ENCODE measurements around the gene HOXC9. TPM values are rescaled to one million over a fixed set of nuclear protein-coding genes. Genes with fewer than 3 reads are reported as not detected.

The HOXC9 gene
- total and polyA plus RNA-seq, 2 of the 8 experiments (the other 6 are each of a cell fraction or from before 2014, with no cell fraction given), result not detected

GRCh38 chr12:54032086-54032619 is 32.2 kb downstream of the HOXC9 start:
- H3K14ac ChIP-seq (ENCODE audit: insufficient read length), result no peak overlapping the region
- no peak overlapping the region for H2AFZ ChIP-seq (ENCODE audit: low read length)
- no peak overlapping the region for H4K8ac ChIP-seq (ENCODE audit: extremely low read depth, insufficient read depth, low read length)
- H3K9me3 ChIP-seq (ENCODE audit: insufficient read depth in 2 of 2, low read depth in 1 of 2, low read length in 1 of 2), result no peaks in the 10 kb centered on the region; a peak in 1 of 4 replicates
- no peak overlapping the region for H4K91ac ChIP-seq (replicated peaks; ENCODE audit: insufficient read length, low read length)
- H3K56ac ChIP-seq (replicated peaks; ENCODE audit: insufficient read length, low read depth, low read length), result no peak overlapping the region
- H3K23ac ChIP-seq (ENCODE audit: insufficient read length), result no peak overlapping the region
- H3K27ac ChIP-seq (ENCODE audit: low read depth, low read length), result no peak overlapping the region
- ChIA-PET CTCF (ENCODE audit: partially characterized antibody) (interaction anchor here (0.6 to 20.0 kb wide), 56 partner anchors 9 to 1786 kb away, joined by 3 to 339 read pairs (median 4); partner anchors contain the start of genes HOXC10, HOXC4, HOXC8 and HOXC9), POLR2A (ENCODE audit: partially characterized antibody) (no interaction called here)
- no peaks in the 10 kb centered on the region for H3K79me1 ChIP-seq (ENCODE audit: low read depth, low read length)
- H2BK5ac ChIP-seq (ENCODE audit: low read depth, low read length), result no peak overlapping the region
- H4K20me1 ChIP-seq (replicated peaks in 1 of 2; ENCODE audit: control insufficient read depth in 1 of 2, insufficient read depth in 2 of 2, low read length in 2 of 2), result peaks cover 12 to 14% of the 10 kb centered on the region in 2 experiments
- H2BK120ac ChIP-seq (replicated peaks; ENCODE audit: low read depth, low read length), result no peak overlapping the region
- no peak overlapping the region for H3K4ac ChIP-seq (replicated peaks; ENCODE audit: insufficient read length, low read depth, low read length)
- peaks cover 97 to 100% (median 98%) of the 10 kb centered on the region in 4 experiments for H3K27me3 ChIP-seq (replicated peaks in 1 of 4; ENCODE audit: control insufficient read depth in 3 of 4, extremely low read depth in 1 of 4, insufficient read depth in 3 of 4, low read length in 3 of 4)
- peaks cover 0 to 9% (median 2%) of the 10 kb centered on the region in 4 experiments; a peak in 5 of 7 replicates for H3K4me1 ChIP-seq (replicated peaks in 1 of 4; ENCODE audit: control insufficient read depth in 3 of 4, insufficient read depth in 4 of 4, low read length in 3 of 4)
- no peak overlapping the region for H3K18ac ChIP-seq (ENCODE audit: extremely low read depth, low read length)
- no peak overlapping the region for H3K4me3 ChIP-seq (ENCODE audit: extremely low read depth in 1 of 4, insufficient read depth in 2 of 4, low read depth in 3 of 4, low read length in 4 of 4)
- H3K36me3 ChIP-seq (ENCODE audit: control insufficient read depth in 2 of 4, insufficient read depth in 4 of 4, low read length in 3 of 4), result peaks cover 0 to 8% (median 0%) of the 10 kb centered on the region in 4 experiments; a peak in 1 of 8 replicates
- no peak overlapping the region for H4K5ac ChIP-seq (ENCODE audit: insufficient read length, low read depth, low read length)
- peak overlapping the region; percentile 82; the same call in 1 of the 2 replicates for H2AK5ac ChIP-seq (ENCODE audit: low read depth, low read length)
- no peak overlapping the region for H3K9ac ChIP-seq (replicated peaks in 1 of 4; ENCODE audit: extremely low read depth in 1 of 4, low read depth in 3 of 4, low read length in 3 of 4)
- no peak overlapping the region for H3K4me2 ChIP-seq (ENCODE audit: insufficient read depth in 1 of 2, low read depth in 2 of 2, low read length in 2 of 2)
- no peak overlapping the region for H2BK20ac ChIP-seq (ENCODE audit: low read length)
- DNase-seq (ENCODE audit: low read depth in 1 of 2, low spot score in 2 of 2), result no peak
- no peak for FAIRE-seq
- H3K79me2 ChIP-seq (ENCODE audit: control insufficient read depth in 1 of 2, insufficient read depth in 2 of 2, low read length in 2 of 2), result no peaks in the 10 kb centered on the region
- H3K23me2 ChIP-seq (ENCODE audit: low read depth, low read length), result no peaks in the 10 kb centered on the region
- 34% methylated on average over 6 of the region's 6 CpGs; no CpG with 5 or more reads in 1 of the 2 experiments for WGBS, 2 experiments (ENCODE audit: extremely low coverage in 1 of 2, insufficient coverage in 1 of 2, insufficient read length in 1 of 2, insufficient replicate concordance in 2 of 2, low coverage in 1 of 2, low lambda C conversion rate in 2 of 2, missing lambda C conversion rate in 1 of 2)
- no peak overlapping the region; the same call in 1 of the 2 replicates for H2BK12ac ChIP-seq (ENCODE audit: low read depth, low read length)
- TF ChIP-seq RFX5 (IDR thresholded peaks at IDR 0.05; ENCODE audit: borderline replicate concordance, low read depth, low read length), result no peak
- TF ChIP-seq, protein P1, sequence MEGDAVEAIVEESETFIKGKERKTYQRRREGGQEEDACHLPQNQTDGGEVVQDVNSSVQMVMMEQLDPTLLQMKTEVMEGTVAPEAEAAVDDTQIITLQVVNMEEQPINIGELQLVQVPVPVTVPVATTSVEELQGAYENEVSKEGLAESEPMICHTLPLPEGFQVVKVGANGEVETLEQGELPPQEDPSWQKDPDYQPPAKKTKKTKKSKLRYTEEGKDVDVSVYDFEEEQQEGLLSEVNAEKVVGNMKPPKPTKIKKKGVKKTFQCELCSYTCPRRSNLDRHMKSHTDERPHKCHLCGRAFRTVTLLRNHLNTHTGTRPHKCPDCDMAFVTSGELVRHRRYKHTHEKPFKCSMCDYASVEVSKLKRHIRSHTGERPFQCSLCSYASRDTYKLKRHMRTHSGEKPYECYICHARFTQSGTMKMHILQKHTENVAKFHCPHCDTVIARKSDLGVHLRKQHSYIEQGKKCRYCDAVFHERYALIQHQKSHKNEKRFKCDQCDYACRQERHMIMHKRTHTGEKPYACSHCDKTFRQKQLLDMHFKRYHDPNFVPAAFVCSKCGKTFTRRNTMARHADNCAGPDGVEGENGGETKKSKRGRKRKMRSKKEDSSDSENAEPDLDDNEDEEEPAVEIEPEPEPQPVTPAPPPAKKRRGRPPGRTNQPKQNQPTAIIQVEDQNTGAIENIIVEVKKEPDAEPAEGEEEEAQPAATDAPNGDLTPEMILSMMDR (IDR thresholded peaks at IDR 0.05; ENCODE audit: control extremely low read depth in 1 of 3, insufficient read depth in 1 of 3, low read depth in 1 of 3, low read length in 3 of 3), result no peak
- H2BK15ac ChIP-seq (ENCODE audit: low read length), result no peak overlapping the region
